Measurements from ENCODE around the gene NT5DC4.

DNA sequence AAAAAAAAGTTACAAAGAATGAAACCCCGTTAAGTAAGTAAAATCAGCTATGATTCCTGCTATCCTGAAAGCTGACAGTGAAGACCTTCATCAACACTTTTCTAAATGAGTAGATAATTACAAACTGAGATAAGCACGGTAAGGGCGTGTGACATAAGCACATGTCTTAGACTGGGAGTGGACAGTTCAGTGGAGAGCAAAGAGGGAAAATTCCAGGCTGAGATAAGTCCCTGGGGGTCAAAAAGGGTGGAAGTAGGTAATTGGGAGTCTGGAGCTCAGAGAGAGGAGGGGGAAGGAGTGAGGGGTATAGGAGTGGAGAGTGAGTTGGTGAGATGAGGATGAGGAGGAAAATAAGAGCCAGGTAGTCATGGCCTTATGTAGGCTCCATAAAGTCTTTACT lies 67.8 kb downstream of the NT5DC4 start:
- TF ChIP-seq, protein P1, sequence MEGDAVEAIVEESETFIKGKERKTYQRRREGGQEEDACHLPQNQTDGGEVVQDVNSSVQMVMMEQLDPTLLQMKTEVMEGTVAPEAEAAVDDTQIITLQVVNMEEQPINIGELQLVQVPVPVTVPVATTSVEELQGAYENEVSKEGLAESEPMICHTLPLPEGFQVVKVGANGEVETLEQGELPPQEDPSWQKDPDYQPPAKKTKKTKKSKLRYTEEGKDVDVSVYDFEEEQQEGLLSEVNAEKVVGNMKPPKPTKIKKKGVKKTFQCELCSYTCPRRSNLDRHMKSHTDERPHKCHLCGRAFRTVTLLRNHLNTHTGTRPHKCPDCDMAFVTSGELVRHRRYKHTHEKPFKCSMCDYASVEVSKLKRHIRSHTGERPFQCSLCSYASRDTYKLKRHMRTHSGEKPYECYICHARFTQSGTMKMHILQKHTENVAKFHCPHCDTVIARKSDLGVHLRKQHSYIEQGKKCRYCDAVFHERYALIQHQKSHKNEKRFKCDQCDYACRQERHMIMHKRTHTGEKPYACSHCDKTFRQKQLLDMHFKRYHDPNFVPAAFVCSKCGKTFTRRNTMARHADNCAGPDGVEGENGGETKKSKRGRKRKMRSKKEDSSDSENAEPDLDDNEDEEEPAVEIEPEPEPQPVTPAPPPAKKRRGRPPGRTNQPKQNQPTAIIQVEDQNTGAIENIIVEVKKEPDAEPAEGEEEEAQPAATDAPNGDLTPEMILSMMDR (IDR thresholded peaks at IDR 0.05) = no peak
- no peak for TF ChIP-seq POLR2A (IDR thresholded peaks at IDR 0.05)
